Neural progenitor cell (in vitro differentiated cells): Measurements from ENCODE around the gene LAD1. TPM values are rescaled to one million over a fixed set of nuclear protein-coding genes. Genes with fewer than 3 reads are reported as not detected.
A peak's percentile ranks its signal among the peaks of the same experiment; 100 is the strongest.

Experiments used
- DNase-seq: peaks from one replicate; pipeline ENCODE4 v3.0.0-alpha.2; 2016; ENCODE audit warnings: low spot score
- H2AFZ ChIP-seq: fragments of 200-600 bp; sonication (generic); replicated peaks from 2 replicates; pipeline ENCODE4 v1.6.1; 2016; ENCODE audit warnings: antibody characterized with exemption
- H3F3A ChIP-seq: fragments of 200-600 bp; sonication (generic); 2 replicates; pipeline ENCODE4 v1.6.1; 2016; ENCODE audit warnings: antibody characterized with exemption, low read depth
- H3K27ac ChIP-seq: fragments of 200-600 bp; sonication (generic); 2 replicates; pipeline ENCODE4 v1.5.1; 2016; ENCODE audit warnings: mild to moderate bottlenecking
- H3K27me3 ChIP-seq: fragments of 200-600 bp; sonication (generic); 2 replicates; pipeline ENCODE4 v1.6.1; 2016; ENCODE audit warnings: mild to moderate bottlenecking, moderate library complexity
- H3K36me3 ChIP-seq: fragments of 200-600 bp; sonication (generic); 2 replicates; pipeline ENCODE4 v1.5.1; 2016
- H3K4me1 ChIP-seq: fragments of 200-600 bp; sonication (generic); 2 replicates; pipeline ENCODE4 v1.6.1; 2016; ENCODE audit warnings: mixed run types
- H3K4me2 ChIP-seq: fragments of 200-600 bp; sonication (generic); 2 replicates; pipeline ENCODE4 v1.6.1; 2016
- H3K4me3 ChIP-seq: fragments of 200-600 bp; sonication (generic); 2 replicates; pipeline ENCODE4 v1.5.1; 2016
- H3K79me2 ChIP-seq: fragments of 200-600 bp; sonication (generic); 2 replicates; pipeline ENCODE4 v1.6.1; 2016; ENCODE audit warnings: low read depth
- H3K9ac ChIP-seq: fragments of 200-600 bp; sonication (generic); 2 replicates; pipeline ENCODE4 v1.6.1; 2016
- H3K9me3 ChIP-seq: fragments of 200-600 bp; sonication (generic); 2 replicates; pipeline ENCODE4 v1.5.1; 2016; ENCODE audit warnings: low read depth
- H4K20me1 ChIP-seq: fragments of 200-600 bp; sonication (generic); 2 replicates; pipeline ENCODE4 v1.6.1; 2016; ENCODE audit warnings: low read depth
- H3K27ac Mint-ChIP-seq: 3 replicates; pipeline ENCODE4 v1.8.0; 2021; ENCODE audit warnings: mixed read lengths
- H3K27me3 Mint-ChIP-seq: 2 replicates; pipeline ENCODE4 v1.8.0; 2022; ENCODE audit warnings: low read depth, mild to moderate bottlenecking, inconsistent platforms, moderate library complexity, mixed read lengths; ENCODE audit not compliant: insufficient read depth
- H3K36me3 Mint-ChIP-seq: 3 replicates; pipeline ENCODE4 v1.8.0; 2021; ENCODE audit warnings: mixed read lengths
- H3K4me1 Mint-ChIP-seq: 3 replicates; pipeline ENCODE4 v1.8.0; 2021; ENCODE audit warnings: mixed read lengths
- H3K4me3 Mint-ChIP-seq: 3 replicates; pipeline ENCODE4 v1.8.0; 2021; ENCODE audit warnings: mild to moderate bottlenecking, moderate library complexity, mixed read lengths
- H3K9me3 Mint-ChIP-seq: 3 replicates; pipeline ENCODE4 v1.8.0; 2020; ENCODE audit warnings: mixed read lengths
- EZH2 ChIP-seq: fragments of 200-600 bp; sonication (generic); IDR thresholded peaks from 2 replicates; pipeline ENCODE4 v1.6.1; 2017; ENCODE audit warnings: antibody characterized with exemption, mild to moderate bottlenecking, moderate library complexity
- EZH2phosphoT487 ChIP-seq: fragments of 200-600 bp; sonication (generic); IDR thresholded peaks from 2 replicates; pipeline ENCODE4 v1.6.1; 2017; ENCODE audit warnings: antibody characterized with exemption
- total RNA-seq: library from RNA; depleted of rRNA; stranded (reverse); fragments of >200 nt; gene quantifications from 2 replicates; pipeline ENCODE4 v1.2.3, GENCODE V29; 2015; ENCODE audit warnings: low replicate concordance
- TF ChIP-seq, protein P1 (sequence below): fragments of 200-600 bp; sonication (generic); IDR thresholded peaks from 2 replicates; pipeline ENCODE4 v1.5.1; 2017; ENCODE audit warnings: antibody characterized with exemption, mild to moderate bottlenecking

LAD1 gene
- total RNA-seq, 1 donor from 2014 or later: not detected

DNA sequence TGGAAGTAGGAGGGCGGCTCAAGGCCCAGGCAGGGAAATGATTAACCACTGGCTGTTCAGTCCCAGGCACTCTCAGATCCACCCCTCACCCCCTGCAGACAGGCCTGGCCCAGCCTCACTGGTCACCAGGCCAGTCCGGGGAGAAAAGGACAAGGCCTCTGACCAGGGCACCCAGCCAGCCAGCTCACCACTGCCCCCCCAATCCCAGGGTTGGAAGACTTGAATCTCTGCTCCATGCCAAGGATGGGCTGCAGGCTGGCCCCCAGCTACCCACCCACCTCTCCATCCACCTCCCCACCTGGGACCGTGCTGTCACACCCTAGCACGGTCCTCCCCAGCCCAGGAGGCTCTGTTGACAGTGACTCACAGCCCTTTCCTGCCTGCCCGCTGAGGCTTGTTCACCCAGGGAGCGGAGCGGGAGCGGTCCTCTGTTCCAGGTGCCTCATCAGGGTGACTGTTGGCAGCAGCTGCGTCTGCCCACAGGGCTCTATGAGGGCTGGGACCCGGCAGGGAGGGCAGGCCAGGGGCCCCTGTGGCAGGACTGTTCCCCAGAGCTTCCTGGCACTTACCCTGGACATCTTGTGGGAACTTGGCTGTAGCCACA, 2.2 kb downstream of the LAD1 start:
- Histone ChIP-seq H3K9ac (no peak overlapping the region), H3K27me3 (peaks cover 51% of the 10 kb centered on the region), H3K36me3 (no peaks in the 10 kb centered on the region), H4K20me1 (no peaks in the 10 kb centered on the region), H3K4me3 (no peak overlapping the region), H3K4me1 (peaks cover 9% of the 10 kb centered on the region), H3K79me2 (no peaks in the 10 kb centered on the region), H3F3A (no peaks in the 10 kb centered on the region), H3K9me3 (no peaks in the 10 kb centered on the region), H3K27ac (no peak overlapping the region), H2AFZ (no peak overlapping the region), H3K4me2 (no peak overlapping the region)
- Mint-ChIP-seq H3K9me3 (no peaks in the 10 kb centered on the region), H3K4me3 (no peak overlapping the region), H3K4me1 (peaks cover 3% of the 10 kb centered on the region), H3K36me3 (no peaks in the 10 kb centered on the region), H3K27me3 (peaks cover 42% of the 10 kb centered on the region), H3K27ac (no peak overlapping the region)
- DNase-seq: no peak
- no peak for TF ChIP-seq EZH2
- TF ChIP-seq EZH2phosphoT487: no peak
- TF ChIP-seq, protein P1, sequence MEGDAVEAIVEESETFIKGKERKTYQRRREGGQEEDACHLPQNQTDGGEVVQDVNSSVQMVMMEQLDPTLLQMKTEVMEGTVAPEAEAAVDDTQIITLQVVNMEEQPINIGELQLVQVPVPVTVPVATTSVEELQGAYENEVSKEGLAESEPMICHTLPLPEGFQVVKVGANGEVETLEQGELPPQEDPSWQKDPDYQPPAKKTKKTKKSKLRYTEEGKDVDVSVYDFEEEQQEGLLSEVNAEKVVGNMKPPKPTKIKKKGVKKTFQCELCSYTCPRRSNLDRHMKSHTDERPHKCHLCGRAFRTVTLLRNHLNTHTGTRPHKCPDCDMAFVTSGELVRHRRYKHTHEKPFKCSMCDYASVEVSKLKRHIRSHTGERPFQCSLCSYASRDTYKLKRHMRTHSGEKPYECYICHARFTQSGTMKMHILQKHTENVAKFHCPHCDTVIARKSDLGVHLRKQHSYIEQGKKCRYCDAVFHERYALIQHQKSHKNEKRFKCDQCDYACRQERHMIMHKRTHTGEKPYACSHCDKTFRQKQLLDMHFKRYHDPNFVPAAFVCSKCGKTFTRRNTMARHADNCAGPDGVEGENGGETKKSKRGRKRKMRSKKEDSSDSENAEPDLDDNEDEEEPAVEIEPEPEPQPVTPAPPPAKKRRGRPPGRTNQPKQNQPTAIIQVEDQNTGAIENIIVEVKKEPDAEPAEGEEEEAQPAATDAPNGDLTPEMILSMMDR: no peak

DNA sequence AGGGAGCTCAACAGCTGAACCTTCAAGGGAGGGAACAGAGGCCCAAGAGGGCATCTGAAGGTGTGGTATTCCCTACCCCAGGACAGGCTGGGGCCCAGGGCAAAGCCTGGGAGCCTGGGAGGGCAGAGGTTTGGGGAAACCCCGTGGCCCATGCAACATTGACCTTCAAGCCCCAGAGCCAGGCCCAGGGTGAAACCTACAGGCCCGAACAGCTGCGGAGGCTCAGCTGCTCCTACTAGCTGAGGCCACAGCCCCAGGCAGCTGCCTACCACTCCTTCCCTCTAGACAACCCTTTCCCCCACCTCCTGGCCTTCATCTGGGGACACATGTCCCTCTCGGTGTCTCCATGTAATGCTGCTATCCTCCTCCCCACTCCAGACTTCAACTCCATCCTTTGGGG, 3.2 kb downstream of the LAD1 start:
- no peak for DNase-seq
- H3K4me3 Mint-ChIP-seq: no peak overlapping the region
- Histone ChIP-seq H3K4me3 (no peak overlapping the region), H3K9me3 (no peaks in the 10 kb centered on the region), H3K27me3 (peaks cover 41% of the 10 kb centered on the region), H3K79me2 (no peaks in the 10 kb centered on the region), H3K4me2 (no peak overlapping the region), H3K27ac (no peak overlapping the region), H4K20me1 (no peaks in the 10 kb centered on the region), H3F3A (no peaks in the 10 kb centered on the region), H3K36me3 (no peaks in the 10 kb centered on the region), H3K4me1 (peaks cover 9% of the 10 kb centered on the region), H3K9ac (no peak overlapping the region), H2AFZ (no peak overlapping the region)
- no peaks in the 10 kb centered on the region for H3K9me3 Mint-ChIP-seq
- no peak for TF ChIP-seq EZH2
- TF ChIP-seq, protein P1: no peak
- no peak for TF ChIP-seq EZH2phosphoT487
- H3K27me3 Mint-ChIP-seq: peaks cover 39% of the 10 kb centered on the region
- H3K36me3 Mint-ChIP-seq: no peaks in the 10 kb centered on the region
- H3K27ac Mint-ChIP-seq: peak overlapping the region; percentile 48
- peaks cover 3% of the 10 kb centered on the region for H3K4me1 Mint-ChIP-seq

DNA sequence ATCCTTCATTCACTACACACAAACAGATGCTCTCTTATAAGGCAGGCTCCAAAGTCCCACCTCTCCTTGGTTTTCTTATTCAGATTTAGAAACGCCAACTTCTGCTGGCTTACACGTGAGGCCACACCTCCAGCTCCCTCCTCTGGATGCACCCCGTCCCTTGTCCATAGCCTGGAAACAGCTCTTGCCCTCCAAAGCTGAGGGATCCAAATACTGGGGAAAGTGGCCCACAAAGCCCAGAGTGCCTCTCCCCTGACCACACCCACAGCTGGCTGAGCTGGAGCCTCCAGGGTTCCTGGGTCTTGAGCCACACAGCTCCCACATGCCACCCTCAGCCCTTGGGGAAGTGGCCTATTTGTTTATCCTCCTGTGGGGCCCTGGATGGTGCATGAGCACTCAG, 4.5 kb downstream of the LAD1 start:
- no peak overlapping the region for H3K4me2 ChIP-seq
- no peak overlapping the region for H2AFZ ChIP-seq
- no peak overlapping the region for H3K27ac ChIP-seq
- H3K79me2 ChIP-seq: no peaks in the 10 kb centered on the region
- peaks cover 27% of the 10 kb centered on the region for H3K27me3 Mint-ChIP-seq
- no peak for DNase-seq
- H3K36me3 Mint-ChIP-seq: no peaks in the 10 kb centered on the region
- H3K9me3 ChIP-seq: no peaks in the 10 kb centered on the region
- no peaks in the 10 kb centered on the region for H3K4me1 Mint-ChIP-seq
- H3F3A ChIP-seq: no peaks in the 10 kb centered on the region
- H3K4me1 ChIP-seq: peaks cover 7% of the 10 kb centered on the region
- H4K20me1 ChIP-seq: no peaks in the 10 kb centered on the region
- peaks cover 28% of the 10 kb centered on the region for H3K27me3 ChIP-seq
- no peaks in the 10 kb centered on the region for H3K9me3 Mint-ChIP-seq
- TF ChIP-seq, protein P1: no peak
- TF ChIP-seq EZH2 (no peak), EZH2phosphoT487 (no peak)
- no peak overlapping the region for H3K4me3 Mint-ChIP-seq
- H3K4me3 ChIP-seq: no peak overlapping the region
- H3K27ac Mint-ChIP-seq: no peak overlapping the region
- H3K9ac ChIP-seq: no peak overlapping the region
- no peaks in the 10 kb centered on the region for H3K36me3 ChIP-seq
